GM19397 (cell line): ENCODE results near the gene FLRT3.

Experiments used
- ATAC-seq: cut with Tn5 transposase; IDR thresholded peaks from one replicate; pipeline ENCODE4 v1.9.1; 2021; ENCODE audit warnings: mild to moderate bottlenecking, moderate library complexity; ENCODE audit not compliant: unreplicated experiment

The FLRT3 gene

DNA sequence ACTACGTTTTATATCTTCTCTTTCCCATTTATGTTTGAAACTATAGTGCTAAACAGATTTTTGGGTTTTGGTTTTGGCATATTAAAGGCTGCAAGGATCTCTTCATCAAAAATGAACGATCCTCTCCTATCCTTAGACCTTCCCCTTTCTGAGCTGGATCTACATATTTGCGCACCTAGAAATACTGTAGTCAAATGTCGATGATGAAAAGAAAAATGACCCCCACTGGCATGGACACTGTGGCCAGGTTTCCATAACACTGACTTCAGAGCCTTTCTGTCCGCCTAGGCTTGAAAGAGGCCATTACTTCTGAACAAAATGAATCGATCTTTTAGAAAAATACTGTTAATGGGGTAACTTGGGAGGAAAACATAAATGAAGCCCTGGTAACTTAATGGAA, 5.8 kb downstream of the FLRT3 start:
- no peak for ATAC-seq

DNA sequence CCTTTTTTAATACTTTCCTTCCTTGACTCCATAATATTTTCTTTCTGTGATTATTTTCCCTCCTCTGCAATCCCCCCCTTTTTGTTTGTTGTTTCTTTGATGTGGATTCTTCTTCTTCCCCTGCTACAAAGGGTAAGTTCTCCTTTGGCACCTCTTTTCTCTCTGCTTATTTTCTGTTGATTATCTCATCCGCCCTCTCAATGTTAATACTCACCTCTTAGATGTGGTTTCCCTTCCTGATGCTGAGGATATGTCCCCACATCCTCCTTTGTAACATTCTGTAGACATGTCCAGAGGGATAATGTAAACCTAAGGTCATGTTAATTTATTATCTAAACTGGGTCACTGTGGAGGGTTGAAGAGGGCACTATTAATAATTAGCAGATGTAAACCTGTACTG, 17.7 kb downstream of the FLRT3 start:
- no peak for ATAC-seq

GRCh38 chr20:14313341-14314020, 23.9 kb downstream of the FLRT3 start:
- ATAC-seq = no peak

- no peak for ATAC-seq
Measured at GRCh38 chr20:14312001-14312400, 25.4 kb downstream of the FLRT3 start.

GRCh38 chr20:14310977-14311627, 26.3 kb downstream of the FLRT3 start:
- ATAC-seq = no peak

DNA sequence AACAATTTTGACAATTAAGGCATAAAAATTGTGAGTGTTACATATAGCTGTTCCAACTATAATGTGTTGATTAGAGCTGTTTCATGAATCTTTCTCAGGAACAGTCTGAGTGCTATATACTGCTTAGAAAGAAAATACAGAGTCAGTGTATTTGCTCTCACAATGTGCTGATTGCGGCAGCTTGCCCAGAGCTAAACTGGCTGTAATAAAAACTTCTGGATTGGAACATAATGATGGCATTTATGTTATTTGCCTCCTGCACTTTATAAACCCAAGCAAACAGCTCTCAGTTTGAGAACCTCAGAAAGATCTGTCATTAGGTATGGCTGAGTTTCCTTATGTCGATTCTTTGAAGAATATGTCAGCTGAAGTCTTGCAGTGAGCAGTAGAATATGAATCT, 29.5 kb downstream of the FLRT3 start:
- no peak for ATAC-seq

DNA sequence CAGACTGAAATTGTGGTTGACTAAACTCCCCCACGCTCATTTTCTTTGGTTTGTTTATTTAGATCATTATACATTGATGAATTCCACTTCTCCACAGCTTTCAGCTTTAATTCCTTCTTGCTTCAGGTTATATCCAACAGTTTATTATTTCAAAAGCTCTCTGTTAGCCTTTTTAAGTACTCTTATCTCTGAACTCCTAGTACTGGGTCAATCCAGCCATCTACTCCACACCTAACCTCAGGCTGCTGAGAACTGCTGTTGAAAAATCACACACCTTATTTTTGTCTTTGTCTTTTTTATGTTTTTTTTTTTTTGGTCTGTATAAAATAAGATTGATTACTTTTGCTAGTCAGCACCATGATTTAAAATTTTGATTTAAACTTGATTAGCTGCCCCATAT, 32.9 kb downstream of the FLRT3 start:
- ATAC-seq = no peak

GRCh38 chr20:14303651-14304050, 33.8 kb downstream of the FLRT3 start:
- no peak for ATAC-seq

GRCh38 chr20:14303106-14303505, 34.3 kb downstream of the FLRT3 start:
- no peak for ATAC-seq

DNA sequence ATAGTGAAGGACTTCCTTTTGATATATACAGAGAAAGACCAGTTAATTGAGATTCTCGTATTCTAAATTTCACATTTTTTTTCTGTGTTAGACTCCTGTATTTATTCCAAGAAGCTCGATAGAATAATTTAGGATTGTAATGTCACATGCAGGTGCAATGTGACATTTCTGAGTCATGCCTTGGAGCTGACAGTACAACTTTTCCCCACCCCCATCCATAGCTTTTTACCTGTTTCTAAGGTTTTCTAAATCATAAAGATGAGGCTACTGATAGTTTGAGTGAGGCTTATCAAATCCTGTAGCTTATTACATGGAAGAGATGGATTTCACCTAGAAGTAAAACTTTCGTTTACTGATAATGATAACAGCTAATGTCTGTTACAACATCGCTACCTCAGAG, 37.6 kb downstream of the FLRT3 start:
- ATAC-seq = no peak

GRCh38 chr20:14295770-14296309, 41.6 kb downstream of the FLRT3 start:
- ATAC-seq = no peak

DNA sequence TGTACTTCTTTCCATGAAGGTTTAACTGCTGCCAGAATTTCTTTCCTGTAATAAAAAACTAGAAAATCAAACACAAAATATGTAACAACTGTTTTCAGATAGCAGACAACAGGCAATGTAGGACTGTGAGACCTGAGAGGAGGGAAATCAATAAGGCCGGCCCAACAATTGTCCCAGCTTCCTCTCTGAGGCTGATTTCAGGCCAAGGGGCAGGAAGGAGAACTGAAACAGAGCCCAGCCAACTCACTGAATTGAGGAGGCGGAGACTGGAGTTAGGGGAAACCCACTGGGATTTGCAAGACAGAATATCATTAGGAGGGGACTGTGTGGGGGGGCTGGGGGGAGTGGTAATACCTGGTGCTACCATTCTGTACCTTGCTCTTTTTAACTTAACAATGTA, 42.2 kb downstream of the FLRT3 start:
- ATAC-seq = no peak

GRCh38 chr20:14291502-14291901, 45.9 kb downstream of the FLRT3 start:
- no peak for ATAC-seq

DNA sequence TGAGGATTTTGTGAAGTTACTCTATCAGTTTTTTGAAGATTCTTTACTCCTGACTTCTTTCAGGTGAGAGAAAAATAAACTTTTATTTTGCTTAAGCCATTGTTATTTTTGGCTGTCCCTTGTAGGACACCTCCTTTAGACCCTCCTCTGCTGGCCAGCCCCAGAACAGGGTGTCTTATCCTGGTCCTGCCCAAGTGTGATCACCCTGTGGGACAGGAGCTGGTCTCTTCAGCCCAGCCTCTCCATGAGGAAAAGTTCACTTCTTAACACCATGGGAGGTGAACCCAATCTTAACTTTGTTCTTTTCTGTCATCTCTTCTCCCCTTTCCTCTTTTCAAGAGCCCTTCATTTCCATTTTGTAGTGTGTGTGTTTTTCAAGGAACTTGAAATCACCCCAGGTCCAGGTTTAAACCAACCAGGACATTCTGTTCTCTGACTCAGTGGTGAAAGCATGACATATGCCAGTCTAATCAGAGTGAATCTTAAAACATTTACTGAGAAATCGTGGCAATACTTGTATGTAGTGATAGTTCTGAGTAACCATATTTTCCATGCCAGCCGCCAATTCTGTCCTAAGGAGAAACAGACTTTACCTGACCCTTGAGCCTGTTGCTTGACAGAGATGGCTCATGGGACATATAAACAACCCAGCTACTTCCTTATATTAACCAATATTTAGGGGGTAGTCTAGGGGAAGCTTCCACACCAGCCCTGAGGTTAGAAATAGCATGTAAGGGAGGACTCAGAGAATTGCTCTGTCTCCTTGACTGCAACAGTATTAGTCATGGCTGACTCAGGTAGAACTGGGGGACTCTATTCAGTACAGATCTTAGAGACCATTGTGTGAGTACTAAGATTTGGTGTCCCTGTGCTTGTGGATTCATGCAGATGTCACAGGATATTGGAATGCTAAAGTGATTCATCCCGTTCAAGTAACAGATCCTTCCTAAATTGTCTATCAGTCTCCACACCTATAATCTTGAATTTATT, 48.8 kb downstream of the FLRT3 start:
- no peak for ATAC-seq

DNA sequence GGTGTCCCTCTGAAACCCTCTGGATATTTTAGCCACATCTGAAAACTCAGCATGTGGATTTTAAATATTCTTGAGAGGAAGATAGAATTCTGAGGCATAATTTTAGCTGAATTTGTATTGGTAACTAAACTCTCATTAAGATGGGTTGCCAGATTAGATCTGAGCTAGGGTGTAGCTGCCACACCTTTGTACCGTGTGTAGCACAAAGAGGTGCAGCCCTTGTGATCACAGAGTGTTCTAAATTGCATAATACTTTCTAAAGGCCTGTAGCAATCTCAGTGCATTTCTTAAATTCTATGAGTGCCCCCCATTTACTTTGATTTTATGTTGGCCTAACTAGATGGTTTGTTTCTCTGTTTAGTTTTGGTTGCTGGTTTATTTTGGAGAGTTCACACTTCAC, 53.0 kb downstream of the FLRT3 start:
- ATAC-seq = no peak

GRCh38 chr20:14282140-14282539, 55.3 kb downstream of the FLRT3 start:
- no peak for ATAC-seq
